ENCODE results near the gene STK38.
"Not testable (repeated sequence)": the region's sequence is repeated elsewhere in the genome, so short reads cannot be mapped to it uniquely, and the experiment has no call there.

The STK38 gene

GRCh38 chr6:36517408-36517807, 29.9 kb downstream of the STK38 start:
- DNase-seq: no peak

GRCh38 chr6:36516988-36517387, 30.3 kb downstream of the STK38 start:
- no peak for DNase-seq

- DNase-seq: no peak
Measured at GRCh38 chr6:36516559-36516958, 30.7 kb downstream of the STK38 start.

- no peak for DNase-seq
Measured at GRCh38 chr6:36515844-36516243, 31.4 kb downstream of the STK38 start.

GRCh38 chr6:36514554-36515456, 32.5 kb downstream of the STK38 start:
- no peak for DNase-seq

GRCh38 chr6:36510365-36510764, 36.9 kb downstream of the STK38 start:
- DNase-seq: no peak

GRCh38 chr6:36508532-36508931, 38.7 kb downstream of the STK38 start:
- DNase-seq: no peak

GRCh38 chr6:36506611-36507010, 40.7 kb downstream of the STK38 start:
- DNase-seq: no peak

- DNase-seq: no peak
Measured at GRCh38 chr6:36505744-36506534, 41.3 kb downstream of the STK38 start.

- no peak for DNase-seq
Measured at GRCh38 chr6:36504982-36505381, 42.3 kb downstream of the STK38 start.

- DNase-seq: no peak
Measured at GRCh38 chr6:36504181-36504580, 43.1 kb downstream of the STK38 start.

- DNase-seq: no peak
Measured at GRCh38 chr6:36501686-36502085, 45.6 kb downstream of the STK38 start.

GRCh38 chr6:36499918-36500317, 47.4 kb downstream of the STK38 start:
- no peak for DNase-seq

- no peak for DNase-seq
Measured at GRCh38 chr6:36495086-36495485, 52.2 kb downstream of the STK38 start.

GRCh38 chr6:36493859-36494258, 53.4 kb downstream of the STK38 start:
- DNase-seq: no peak

- DNase-seq: no peak
Measured at GRCh38 chr6:36493319-36493718, 54.0 kb downstream of the STK38 start.

- no peak for DNase-seq
Measured at GRCh38 chr6:36492621-36493020, 54.7 kb downstream of the STK38 start.

GRCh38 chr6:36492092-36492491, 55.2 kb downstream of the STK38 start:
- no peak for DNase-seq

- DNase-seq: no peak
Measured at GRCh38 chr6:36491378-36491965, 55.8 kb downstream of the STK38 start.

- DNase-seq: no peak
Measured at GRCh38 chr6:36489426-36489825, 57.9 kb downstream of the STK38 start.

GRCh38 chr6:36488221-36488620, 59.1 kb downstream of the STK38 start:
- DNase-seq: no peak

GRCh38 chr6:36487698-36488097, 59.6 kb downstream of the STK38 start:
- no peak for DNase-seq

- no peak for DNase-seq
Measured at GRCh38 chr6:36484736-36485135, 62.5 kb downstream of the STK38 start.

GRCh38 chr6:36483326-36483725, 64.0 kb downstream of the STK38 start:
- DNase-seq: not testable (repeated sequence)

Measured in stimulated activated CD4-positive, alpha-beta T cell treated with anti-CD3 and anti-CD28 coated beads, Interleukin-15, amount 100 ng/mL, for 24 hours (primary cell).